Activated CD4-positive, CD25-positive, alpha-beta regulatory T cell (primary cell): Measurements from ENCODE around the gene FANCD2.
"Not testable (repeated sequence)": the region's sequence is repeated elsewhere in the genome, so short reads cannot be mapped to it uniquely, and the experiment has no call there.

Experiments used
- DNase-seq, 4 experiments: peaks; one replicate each; lab custom pipeline; 2025; lab: John Stamatoyannopoulos, UW

FANCD2 gene

GRCh38 chr3:10106919-10107318, 80.7 kb downstream of the FANCD2 start:
- no peak for DNase-seq

GRCh38 chr3:10108091-10108490, 81.9 kb downstream of the FANCD2 start, which contains the start of gene FANCD2OS:
FANCD2OS (minus strand) TSS chr3:10108255; CDS start chr3:10104774, 3,481 bp downstream.
- DNase-seq = no peak

GRCh38 chr3:10115326-10116137, 89.3 kb downstream of the FANCD2 start, which contains the start of gene BRK1:
BRK1 (plus strand) TSS chr3:10115675; CDS start chr3:10115702, 27 bp downstream.
- peak; percentile 76 to 88 (median 85) for DNase-seq

- DNase-seq = no peak
Measured at GRCh38 chr3:10116138-10116460, 89.9 kb downstream of the FANCD2 start.

- DNase-seq = no peak
Measured at GRCh38 chr3:10116928-10117327, 90.7 kb downstream of the FANCD2 start.

GRCh38 chr3:10119376-10119775, 93.1 kb downstream of the FANCD2 start:
- no peak for DNase-seq

GRCh38 chr3:10121064-10121463, 94.8 kb downstream of the FANCD2 start:
- no peak for DNase-seq

- DNase-seq = no peak
Measured at GRCh38 chr3:10122724-10123123, 96.5 kb downstream of the FANCD2 start.

GRCh38 chr3:10135872-10136271, 109.6 kb downstream of the FANCD2 start:
- DNase-seq = not testable (repeated sequence)

GRCh38 chr3:10136426-10137005, 110.3 kb downstream of the FANCD2 start:
- no peak for DNase-seq

- no peak for DNase-seq
Measured at GRCh38 chr3:10137178-10137577, 110.9 kb downstream of the FANCD2 start.

- no peak for DNase-seq
Measured at GRCh38 chr3:10140996-10141546, 114.8 kb downstream of the FANCD2 start.

- no peak for DNase-seq
Measured at GRCh38 chr3:10142707-10143560, 116.7 kb downstream of the FANCD2 start.

GRCh38 chr3:10145685-10146084, 119.4 kb downstream of the FANCD2 start:
- DNase-seq = no peak

- no peak for DNase-seq
Measured at GRCh38 chr3:10149226-10149625, 123.0 kb downstream of the FANCD2 start.

- DNase-seq = no peak
Measured at GRCh38 chr3:10150987-10151386, 124.8 kb downstream of the FANCD2 start.
